GM23338 (cell line): ENCODE measurements around the gene FKBP2. TPM values are rescaled to one million over a fixed set of nuclear protein-coding genes. Genes with fewer than 3 reads are reported as not detected.

Experiments
- ATAC-seq: fragments of 200-7000 bp; cut with Tn5 transposase; 3 replicates; pipeline ENCODE4 v1.9.1; 2020
- DNase-seq: peaks from one replicate; pipeline ENCODE4 v3.0.0-alpha.2; 2015; ENCODE audit warnings: low spot score
- H2AFZ ChIP-seq: fragments of 200-600 bp; sonication (generic); 2 replicates; pipeline ENCODE4 v1.8.0; 2016; ENCODE audit warnings: antibody characterized with exemption, mild to moderate bottlenecking, moderate library complexity
- H3F3A ChIP-seq: fragments of 200-600 bp; sonication (generic); replicated peaks from 2 replicates; pipeline ENCODE4 v1.8.0; 2017; ENCODE audit warnings: antibody characterized with exemption, mixed run types, low read depth
- H3K27ac ChIP-seq: fragments of 200-600 bp; sonication (generic); 2 replicates; pipeline ENCODE4 v1.6.1; 2016; ENCODE audit warnings: low read depth
- H3K27me3 ChIP-seq: fragments of 200-600 bp; sonication (generic); 2 replicates; pipeline ENCODE4 v1.8.0; 2016; ENCODE audit warnings: mild to moderate bottlenecking, mixed run types, moderate library complexity; ENCODE audit not compliant: insufficient read depth
- H3K36me3 ChIP-seq: fragments of 200-600 bp; sonication (generic); 2 replicates; pipeline ENCODE4 v1.8.0; 2016; ENCODE audit warnings: mild to moderate bottlenecking; ENCODE audit not compliant: insufficient read depth
- H3K4me1 ChIP-seq: fragments of 200-600 bp; sonication (generic); 2 replicates; pipeline ENCODE4 v1.8.0; 2016; ENCODE audit warnings: mild to moderate bottlenecking, moderate library complexity; ENCODE audit not compliant: insufficient read depth
- H3K4me2 ChIP-seq: fragments of 200-600 bp; sonication (generic); 2 replicates; pipeline ENCODE4 v1.7.1; 2017; ENCODE audit warnings: mixed run types
- H3K4me3 ChIP-seq: fragments of 200-600 bp; sonication (generic); 2 replicates; pipeline ENCODE4 v1.6.1; 2016; ENCODE audit warnings: mixed run types
- H3K79me2 ChIP-seq: fragments of 200-600 bp; sonication (generic); replicated peaks from 2 replicates; pipeline ENCODE4 v1.8.0; 2017; ENCODE audit warnings: mild to moderate bottlenecking; ENCODE audit not compliant: insufficient read depth
- H3K9me2 ChIP-seq: fragments of 200-600 bp; sonication (generic); 2 replicates; pipeline ENCODE4 v1.8.0; 2017; ENCODE audit not compliant: insufficient read depth
- H4K20me1 ChIP-seq: fragments of 200-600 bp; sonication (generic); replicated peaks from 2 replicates; pipeline ENCODE4 v1.8.0; 2017; ENCODE audit warnings: mild to moderate bottlenecking; ENCODE audit not compliant: insufficient read depth
- H3K27ac Mint-ChIP-seq: 2 replicates; pipeline ENCODE4 v1.8.0; 2020; ENCODE audit warnings: inconsistent platforms, mild to moderate bottlenecking, moderate library complexity, mixed read lengths
- H3K27me3 Mint-ChIP-seq: 3 replicates; pipeline ENCODE4 v1.8.0; 2022; ENCODE audit warnings: low read depth, mild to moderate bottlenecking, moderate library complexity, mixed read lengths, inconsistent platforms; ENCODE audit not compliant: insufficient read depth, poor library complexity
- H3K36me3 Mint-ChIP-seq: 3 replicates; pipeline ENCODE4 v1.8.0; 2021; ENCODE audit warnings: low read depth, mild to moderate bottlenecking, inconsistent platforms, moderate library complexity, mixed read lengths
- H3K4me1 Mint-ChIP-seq: 3 replicates; pipeline ENCODE4 v1.8.0; 2020; ENCODE audit warnings: mild to moderate bottlenecking, inconsistent platforms, mixed read lengths
- H3K4me3 Mint-ChIP-seq: 3 replicates; pipeline ENCODE4 v1.8.0; 2021; ENCODE audit warnings: moderate library complexity, mild to moderate bottlenecking, inconsistent platforms, mixed read lengths
- H3K9me3 Mint-ChIP-seq: 3 replicates; pipeline ENCODE4 v1.8.0; 2020; ENCODE audit warnings: moderate library complexity, mild to moderate bottlenecking, inconsistent platforms, mixed read lengths
- ETS1 ChIP-seq: IDR thresholded peaks from 2 replicates; pipeline ENCODE4 v1.6.1; 2016; ENCODE audit warnings: antibody characterized with exemption
- EZH2 ChIP-seq: fragments of 200-600 bp; sonication (generic); IDR thresholded peaks from one replicate; pipeline ENCODE4 v1.8.0; 2017; ENCODE audit warnings: antibody characterized with exemption, mild to moderate bottlenecking, low read depth; ENCODE audit not compliant: unreplicated experiment
- EZH2phosphoT487 ChIP-seq: fragments of 200-600 bp; sonication (generic); IDR thresholded peaks from one replicate; pipeline ENCODE4 v1.8.1; 2018; ENCODE audit warnings: antibody characterized with exemption; ENCODE audit not compliant: unreplicated experiment
- JUNB ChIP-seq: IDR thresholded peaks from one replicate; pipeline ENCODE4 v1.6.1; 2016; ENCODE audit warnings: antibody characterized with exemption; ENCODE audit not compliant: unreplicated experiment
- POLR2AphosphoS5 ChIP-seq: IDR thresholded peaks from 2 replicates; pipeline ENCODE4 v1.6.1; 2016; ENCODE audit warnings: antibody characterized with exemption, low read depth
- STAT1 ChIP-seq: IDR thresholded peaks from one replicate; pipeline ENCODE4 v1.6.1; 2016; ENCODE audit warnings: antibody characterized with exemption; ENCODE audit not compliant: unreplicated experiment
- ZNF114 ChIP-seq: fragments of 250-450 bp; sonication (Bioruptor Pico); IDR thresholded peaks from 2 replicates; pipeline ENCODE4 v1.5.0; 2020; ENCODE audit warnings: mild to moderate bottlenecking, moderate library complexity
- ZNF331 ChIP-seq: fragments of 250-450 bp; sonication (Bioruptor Pico); IDR thresholded peaks from 2 replicates; pipeline ENCODE4 v1.5.0; 2020; ENCODE audit warnings: low read depth, mild to moderate bottlenecking, moderate library complexity
- ZNF462 ChIP-seq: fragments of 250-450 bp; sonication (Bioruptor Pico); IDR thresholded peaks from 2 replicates; pipeline ENCODE4 v1.5.0; 2020; ENCODE audit warnings: mild to moderate bottlenecking, moderate library complexity
- polyA plus RNA-seq: library from polyadenylated mRNA; unstranded; fragments of >200 nt; fragmentation: Nextera tagmentation; extraction: Ambion mirVana; gene quantifications from 2 replicates; pipeline ENCODE4 v1.2.1, GENCODE V29; 2016
- total RNA-seq: library from RNA; depleted of rRNA; stranded (reverse); fragments of >200 nt; shearing (Covaris generic); gene quantifications from 2 replicates; pipeline ENCODE4 v1.2.3, GENCODE V29; 2014

FKBP2 gene
- total and polyA plus RNA-seq, 2 experiments from 2014 or later: 31.4 to 201 TPM

- no peak for TF ChIP-seq ZNF462 (CRISPR knock-in tag)
- no peak for TF ChIP-seq EZH2
- TF ChIP-seq ETS1: no peak
- no peak for TF ChIP-seq JUNB
- no peak for TF ChIP-seq STAT1
- no peak for TF ChIP-seq POLR2AphosphoS5
Observed at GRCh38 chr11:64278576-64279190, 37.8 kb downstream of the FKBP2 start (continued).

- peaks cover 8% of the 10 kb centered on the region for H3K4me1 Mint-ChIP-seq
- peaks cover 10% of the 10 kb centered on the region; the same call in 2 of the 3 replicates for H3K36me3 Mint-ChIP-seq
- Histone ChIP-seq H2AFZ (no peak overlapping the region), H3K9me2 (no peaks in the 10 kb centered on the region), H3K79me2 (no peaks in the 10 kb centered on the region), H3K4me1 (peaks cover 8% of the 10 kb centered on the region), H3K4me2 (no peak overlapping the region), H3K36me3 (no peaks in the 10 kb centered on the region), H3F3A (peaks cover 6% of the 10 kb centered on the region; the same call in 1 of the 2 replicates), H3K27me3 (peaks cover 11% of the 10 kb centered on the region), H3K4me3 (no peak overlapping the region), H3K27ac (no peak overlapping the region), H4K20me1 (no peaks in the 10 kb centered on the region; the same call in 1 of the 2 replicates)
- no peaks in the 10 kb centered on the region for H3K9me3 Mint-ChIP-seq
- peaks cover 18% of the 10 kb centered on the region for H3K27me3 Mint-ChIP-seq
- DNase-seq (no peak), ATAC-seq (no peak)
- no peak overlapping the region for H3K4me3 Mint-ChIP-seq
- H3K27ac Mint-ChIP-seq: no peak overlapping the region
- no peak for TF ChIP-seq ZNF331 (CRISPR knock-in tag)
- TF ChIP-seq EZH2phosphoT487: no peak
- no peak for TF ChIP-seq ZNF114
Observed at GRCh38 chr11:64281957-64282770, 41.3 kb downstream of the FKBP2 start.
